ENCODE results near the gene KIAA0408. TPM values are rescaled to one million over a fixed set of nuclear protein-coding genes. Genes with fewer than 3 reads are reported as not detected.

Gene KIAA0408
- total RNA-seq (2014; rRNA removed; shearing (Covaris generic)): 2.5 and 2.6 TPM in 2 replicates

DNA sequence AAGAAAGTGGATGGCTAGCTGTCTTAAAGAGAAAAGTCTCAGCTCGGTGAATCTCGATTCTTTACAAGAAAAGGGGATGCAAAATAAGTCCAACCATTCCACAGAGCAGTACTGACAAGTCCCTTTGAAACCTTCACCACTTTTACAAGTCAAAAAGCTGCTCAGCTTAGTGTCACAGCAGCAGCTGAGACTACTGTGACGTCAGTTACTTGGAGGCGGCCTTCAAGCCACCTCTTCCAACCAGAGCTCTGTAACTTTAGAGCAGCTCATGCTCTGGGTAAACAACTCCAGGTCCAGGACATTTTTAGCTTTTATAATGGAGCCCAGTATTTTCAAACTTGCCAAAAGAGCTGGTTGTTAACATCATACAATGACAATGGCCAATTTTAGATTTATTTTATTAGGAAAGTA, at the start of gene KIAA0408:
Gene KIAA0408 (minus strand): TSS at position 159 of the 411 bp plus-strand sequence. CDS start 5,408 bp downstream, outside the sequence.
- DNase-seq (ENCODE audit: low read depth): peak; percentile 65

DNA sequence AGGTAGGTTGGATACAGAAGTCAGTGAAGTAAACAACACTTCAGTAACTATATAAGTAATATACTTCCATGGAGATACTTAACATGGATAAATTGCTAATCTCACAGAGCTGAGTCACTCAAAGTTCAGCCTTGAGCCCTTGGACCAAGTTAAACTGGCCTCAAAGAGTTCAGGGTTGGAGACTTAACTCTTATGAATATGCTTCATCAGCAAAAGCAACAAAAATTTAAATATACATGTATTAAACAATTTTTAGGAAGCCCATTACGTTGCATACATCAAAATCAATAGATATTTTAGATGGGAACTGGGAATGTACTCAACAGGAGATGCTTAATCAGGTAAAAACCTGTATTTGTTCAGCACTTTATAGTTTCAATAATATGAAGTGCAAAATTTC, 47.7 kb upstream of the KIAA0408 start:
- DNase-seq (ENCODE audit: low read depth): no peak

DNA sequence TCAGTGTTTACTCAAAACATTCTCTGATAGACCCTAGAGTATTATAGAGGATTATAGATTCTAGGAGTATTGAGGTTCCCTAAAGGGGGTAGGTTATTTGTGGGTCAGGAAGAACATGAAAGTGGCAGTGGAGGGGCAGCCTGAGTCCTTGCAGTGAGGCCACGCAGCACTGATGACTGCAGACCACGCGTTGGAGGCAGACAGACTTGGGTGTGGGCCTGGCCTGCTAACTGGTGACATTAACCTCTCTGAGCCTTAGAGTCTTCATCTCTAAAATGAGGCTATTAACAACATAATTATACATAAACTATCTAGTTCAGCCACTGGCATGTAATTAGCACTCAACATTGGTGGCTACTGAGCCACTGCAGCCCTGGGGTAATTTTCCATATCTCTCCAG, 43.8 kb upstream of the KIAA0408 start:
- DNase-seq (ENCODE audit: low read depth): no peak

DNA sequence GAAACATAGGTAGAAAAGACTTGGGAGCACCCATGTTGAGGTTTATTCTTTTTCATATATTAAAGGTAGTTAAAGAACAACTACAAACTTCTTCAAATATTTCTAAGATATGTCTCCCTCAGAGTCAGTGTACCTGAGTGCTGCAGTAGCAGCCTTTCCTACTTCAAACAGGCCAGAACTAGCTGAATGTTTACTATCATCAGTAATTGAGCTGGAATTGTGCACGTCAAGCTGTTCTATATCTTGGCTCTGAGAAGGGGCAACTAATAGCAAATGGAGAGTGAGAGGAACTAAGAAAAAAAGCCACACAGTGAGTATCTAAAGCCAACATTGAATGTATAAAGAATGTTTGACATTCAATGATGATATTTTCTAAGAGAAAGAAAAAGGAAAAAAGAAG, 38.2 kb upstream of the KIAA0408 start:
- DNase-seq (ENCODE audit: low read depth): no peak

DNA sequence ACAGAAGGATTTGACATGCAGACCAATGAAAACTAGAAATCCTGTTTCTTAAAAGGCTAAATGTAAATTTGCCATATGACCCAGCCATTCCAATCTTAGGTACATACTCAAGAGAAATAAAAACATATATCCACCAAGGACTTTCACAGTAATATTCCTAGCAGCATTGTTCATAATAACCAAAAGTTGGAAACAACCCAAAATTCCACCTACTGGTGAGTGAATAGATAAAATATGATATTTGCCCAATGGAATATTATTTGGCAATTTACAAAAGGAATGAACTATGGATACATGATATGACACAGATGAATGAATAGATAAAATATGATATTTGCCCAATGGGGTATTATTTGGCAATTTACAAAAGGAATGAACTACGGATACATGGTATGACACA, 37.3 kb upstream of the KIAA0408 start:
- DNase-seq (ENCODE audit: low read depth): no peak

DNA sequence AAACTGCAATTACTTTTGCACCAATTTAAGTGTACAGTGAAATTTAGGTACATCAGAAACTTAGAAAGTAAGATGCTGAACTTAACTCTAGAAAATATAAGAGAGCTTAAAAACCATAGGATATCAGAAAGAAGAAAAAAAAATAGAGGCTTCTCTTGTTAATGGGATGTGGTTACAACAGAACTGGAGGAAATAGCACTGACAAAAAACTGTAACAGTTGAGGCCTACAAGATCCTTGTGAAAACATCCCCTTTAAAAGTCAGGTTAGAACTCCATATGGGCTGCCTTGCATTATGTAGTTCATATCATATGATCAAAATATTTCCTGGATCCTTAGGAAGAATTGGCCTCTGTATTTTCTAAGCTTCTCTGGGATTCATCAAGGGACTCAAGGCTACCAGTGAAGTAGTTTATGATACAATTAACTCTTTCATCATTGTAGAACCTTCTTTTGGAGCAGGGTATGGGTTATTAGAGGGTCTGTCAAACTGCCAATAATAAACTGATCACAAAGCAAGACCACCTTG, 35.1 kb upstream of the KIAA0408 start:
- DNase-seq (ENCODE audit: low read depth): no peak

DNA sequence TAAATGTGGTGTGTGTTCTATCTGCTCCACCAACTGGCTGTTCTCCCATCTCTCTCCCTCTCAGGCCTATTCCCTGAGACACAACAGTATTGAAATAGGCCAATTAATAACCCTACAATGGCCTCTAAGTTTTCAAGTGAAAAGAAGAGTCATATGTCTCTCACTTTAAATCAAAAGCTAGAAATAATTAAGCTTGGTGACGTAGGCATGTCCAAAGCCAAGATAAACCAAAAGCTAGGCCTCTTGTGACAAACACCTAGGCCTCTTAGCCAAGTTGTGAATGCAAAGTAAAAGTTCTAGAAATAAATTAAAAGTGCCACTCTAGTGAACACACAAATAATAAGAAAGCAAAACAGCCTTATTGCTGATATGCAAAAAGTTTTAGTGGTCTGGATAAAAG, 30.1 kb upstream of the KIAA0408 start:
- no peak for DNase-seq (ENCODE audit: low read depth)

DNA sequence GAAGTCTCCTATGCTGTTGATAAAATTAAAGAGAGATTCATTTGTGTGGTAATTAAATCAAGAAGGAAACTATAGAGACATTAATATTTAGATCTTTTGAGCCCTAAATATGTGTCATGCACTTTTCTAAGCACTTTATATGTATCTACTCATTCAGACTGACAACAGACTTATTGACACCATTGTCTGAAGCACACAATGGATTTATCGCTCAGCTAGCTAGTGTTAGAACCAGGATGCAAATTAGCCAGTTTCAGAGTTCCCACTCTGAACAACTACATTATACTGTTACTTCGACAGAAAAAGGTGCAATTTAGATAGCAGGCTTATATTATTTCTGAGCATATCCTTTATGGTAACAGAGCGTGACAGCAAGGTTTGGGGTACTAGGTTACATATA, 27.7 kb upstream of the KIAA0408 start:
- DNase-seq (ENCODE audit: low read depth): no peak

DNA sequence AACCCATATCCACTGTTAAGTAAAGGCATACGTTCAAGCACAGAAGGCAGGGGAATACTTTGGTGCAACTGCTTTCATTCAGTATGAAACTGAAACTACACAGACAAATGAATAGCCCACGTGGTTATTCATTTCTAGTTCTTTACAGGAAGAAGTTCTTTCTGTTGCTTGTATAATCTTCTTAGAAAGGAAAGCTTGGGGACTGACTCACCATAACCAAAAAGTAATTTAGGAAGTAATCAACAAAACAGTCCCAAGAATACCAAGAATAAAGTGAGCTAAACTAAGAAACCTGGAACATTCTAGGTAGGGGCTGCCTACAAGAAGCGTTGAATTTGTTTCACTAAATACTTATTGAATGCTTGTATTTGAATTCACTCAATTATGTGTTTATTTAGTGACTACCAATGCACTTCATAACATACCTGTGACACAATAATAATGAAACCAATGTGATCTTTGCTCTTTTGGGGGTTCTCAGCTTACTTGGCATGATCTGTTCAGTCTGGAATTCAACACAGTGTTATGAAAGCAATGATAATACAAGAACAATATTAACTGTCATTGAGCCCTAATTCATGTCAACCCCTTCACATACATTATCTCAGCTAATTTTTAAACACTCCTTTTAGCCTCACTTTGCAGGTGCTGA, 25.1 kb upstream of the KIAA0408 start:
- DNase-seq (ENCODE audit: low read depth): peak; percentile 68

DNA sequence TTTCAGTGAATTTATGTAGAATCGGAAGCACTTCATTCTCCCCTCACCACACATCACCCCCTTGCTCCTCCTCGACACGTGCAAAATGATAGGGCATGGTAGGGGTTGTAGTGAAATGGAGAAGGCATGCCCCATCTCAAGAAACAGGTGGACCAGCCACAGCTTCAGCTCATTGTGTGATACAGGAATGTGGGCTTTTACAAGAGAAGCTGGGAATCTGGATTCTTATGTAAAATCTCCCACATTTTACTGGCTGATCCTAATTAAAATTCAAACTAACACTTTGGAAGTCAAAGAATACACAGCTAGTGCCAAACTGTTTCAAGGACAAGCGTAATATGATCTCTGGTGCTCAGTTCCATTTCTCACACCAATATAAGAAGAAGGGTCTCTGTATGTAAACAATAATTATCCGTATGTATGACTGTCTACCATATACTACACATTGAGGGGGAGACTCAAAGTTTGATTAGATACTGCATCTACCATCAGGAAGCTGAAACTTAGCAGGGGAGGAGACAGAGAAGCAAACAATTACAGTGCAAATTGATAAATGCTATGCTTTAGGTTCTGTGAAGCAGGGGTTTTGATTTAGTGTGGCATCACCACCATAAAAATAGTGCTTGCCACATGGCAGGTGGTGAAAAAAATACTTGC, 24.3 kb upstream of the KIAA0408 start:
- no peak for DNase-seq (ENCODE audit: low read depth)

DNA sequence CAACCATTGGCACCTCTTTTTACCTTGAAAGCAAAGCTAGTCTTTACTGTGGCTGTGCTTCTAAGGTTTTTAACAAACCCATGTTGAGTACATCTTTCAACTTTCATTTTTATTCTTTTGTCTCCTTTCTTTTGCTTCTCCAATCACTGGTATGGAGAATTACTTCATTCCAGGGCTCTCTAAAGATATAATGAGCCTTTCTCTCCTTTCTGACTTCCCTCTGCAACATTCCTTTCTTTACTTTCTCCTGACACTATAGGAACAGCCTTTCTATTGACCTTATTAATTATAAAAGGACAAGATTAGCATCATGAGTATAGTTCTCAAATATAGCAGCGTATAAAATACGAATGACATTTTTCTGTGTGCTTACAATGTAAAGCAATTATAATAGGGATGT, 23.1 kb upstream of the KIAA0408 start:
- DNase-seq (ENCODE audit: low read depth): no peak

DNA sequence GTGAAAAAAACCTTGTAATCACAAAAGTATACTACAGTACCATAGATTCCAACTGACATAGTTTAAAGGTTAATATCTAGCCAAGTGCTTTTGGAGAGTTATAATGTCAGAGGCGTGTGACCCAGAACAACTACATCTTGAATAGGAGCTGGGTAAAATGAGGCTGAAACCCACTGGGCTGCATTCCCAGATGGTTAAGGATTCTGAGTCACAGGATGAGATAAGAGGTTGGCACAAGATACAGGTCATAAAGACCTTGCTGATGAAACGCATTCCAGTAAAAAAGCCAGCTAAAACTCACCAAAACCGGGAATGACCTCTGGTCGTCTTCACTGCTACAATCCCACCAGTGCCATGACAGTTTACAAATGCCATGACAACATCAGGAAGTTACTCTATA, 22.4 kb upstream of the KIAA0408 start:
- peak; percentile 90 for DNase-seq (ENCODE audit: low read depth)

DNA sequence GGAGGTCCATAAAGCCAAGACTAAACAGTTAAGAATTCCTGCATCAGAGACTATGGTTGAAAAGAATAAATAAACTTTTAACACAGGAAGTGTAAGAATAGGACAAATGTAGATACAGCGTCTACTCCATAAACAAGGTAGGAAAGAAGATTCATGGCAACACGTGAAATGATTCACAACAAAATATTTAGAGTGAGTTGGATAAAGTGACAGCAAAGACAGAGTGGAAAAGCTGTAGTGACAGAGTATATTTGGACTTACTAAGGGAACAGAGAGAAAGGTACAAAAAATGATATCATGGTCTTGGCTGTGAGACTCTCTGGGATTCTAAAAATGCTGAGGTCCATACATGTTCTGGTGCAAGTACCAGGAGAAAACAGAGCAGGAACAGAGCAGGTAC, 21.9 kb upstream of the KIAA0408 start:
- no peak for DNase-seq (ENCODE audit: low read depth)

DNA sequence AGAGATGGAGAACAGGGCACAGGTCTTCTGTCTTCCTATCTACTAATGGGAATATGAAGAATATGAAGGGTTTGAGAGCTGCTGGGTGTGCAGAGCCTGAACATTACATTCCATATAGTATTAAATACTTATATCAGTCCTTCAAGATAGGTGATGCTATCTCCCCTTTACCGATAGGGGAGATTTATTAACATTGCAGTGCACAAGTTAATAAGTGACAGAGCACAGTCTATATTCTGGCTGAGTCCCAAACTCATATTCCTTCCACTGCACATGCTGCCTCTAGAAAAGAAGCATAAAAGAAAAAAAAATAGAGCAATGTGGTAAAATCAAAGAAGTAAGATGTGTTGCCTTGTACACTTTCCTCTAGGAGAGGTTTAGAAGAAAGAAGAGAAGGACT, 18.5 kb upstream of the KIAA0408 start:
- DNase-seq (ENCODE audit: low read depth): no peak

DNA sequence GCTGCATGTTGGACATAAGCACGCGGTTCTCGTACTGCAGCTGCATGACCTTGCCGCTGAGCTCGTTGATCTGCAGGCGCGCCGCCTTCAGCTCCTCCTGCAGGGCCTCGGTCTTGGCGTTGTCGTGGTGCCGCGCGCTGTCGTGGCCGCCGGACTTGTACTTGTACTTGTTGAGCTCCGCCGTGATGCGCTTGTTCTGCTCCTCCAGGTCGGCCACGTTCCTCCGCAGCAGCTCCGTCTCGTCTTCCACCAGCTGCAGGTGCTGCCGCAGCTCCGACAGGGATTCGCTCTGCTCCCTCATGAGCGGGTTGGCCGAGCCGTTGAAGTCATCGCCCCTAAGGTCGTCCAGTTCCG, 16.6 kb upstream of the KIAA0408 start:
- no peak for DNase-seq (ENCODE audit: low read depth)

DNA sequence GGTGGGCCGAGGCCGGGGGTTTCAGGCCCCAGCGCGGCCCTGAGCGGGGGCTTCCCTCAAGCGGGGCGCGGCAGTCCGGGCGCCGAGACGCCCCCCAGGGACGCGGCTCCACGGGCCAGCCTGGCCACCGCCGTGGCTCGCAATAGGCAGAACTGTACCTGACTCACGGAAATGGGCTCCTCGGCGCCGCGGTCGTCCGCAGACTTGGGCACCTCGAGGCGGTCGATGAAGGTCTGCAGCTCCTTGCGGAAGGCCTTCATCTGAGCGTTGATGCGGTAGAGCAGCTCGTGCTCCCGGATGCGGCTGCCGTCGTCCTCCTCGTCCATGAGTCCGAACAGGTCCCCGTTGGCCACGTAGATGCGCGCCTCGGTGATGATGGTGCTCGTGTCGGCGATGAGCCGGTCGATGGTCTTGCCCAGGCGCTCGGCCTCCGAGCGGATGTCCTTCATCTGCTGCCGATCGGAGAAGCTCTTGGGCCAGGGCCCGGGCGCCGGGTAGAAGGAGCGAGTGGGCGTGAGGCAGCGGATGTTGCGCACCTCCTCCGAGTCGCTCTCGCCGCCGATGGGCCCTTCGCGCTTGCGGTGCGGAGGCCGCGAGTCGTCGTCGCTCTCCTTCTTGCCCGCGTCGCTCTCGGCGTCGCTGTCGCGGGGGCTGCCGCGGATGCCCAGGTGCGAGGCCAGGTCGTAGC, 16.1 kb upstream of the KIAA0408 start:
- DNase-seq (ENCODE audit: low read depth): no peak

DNA sequence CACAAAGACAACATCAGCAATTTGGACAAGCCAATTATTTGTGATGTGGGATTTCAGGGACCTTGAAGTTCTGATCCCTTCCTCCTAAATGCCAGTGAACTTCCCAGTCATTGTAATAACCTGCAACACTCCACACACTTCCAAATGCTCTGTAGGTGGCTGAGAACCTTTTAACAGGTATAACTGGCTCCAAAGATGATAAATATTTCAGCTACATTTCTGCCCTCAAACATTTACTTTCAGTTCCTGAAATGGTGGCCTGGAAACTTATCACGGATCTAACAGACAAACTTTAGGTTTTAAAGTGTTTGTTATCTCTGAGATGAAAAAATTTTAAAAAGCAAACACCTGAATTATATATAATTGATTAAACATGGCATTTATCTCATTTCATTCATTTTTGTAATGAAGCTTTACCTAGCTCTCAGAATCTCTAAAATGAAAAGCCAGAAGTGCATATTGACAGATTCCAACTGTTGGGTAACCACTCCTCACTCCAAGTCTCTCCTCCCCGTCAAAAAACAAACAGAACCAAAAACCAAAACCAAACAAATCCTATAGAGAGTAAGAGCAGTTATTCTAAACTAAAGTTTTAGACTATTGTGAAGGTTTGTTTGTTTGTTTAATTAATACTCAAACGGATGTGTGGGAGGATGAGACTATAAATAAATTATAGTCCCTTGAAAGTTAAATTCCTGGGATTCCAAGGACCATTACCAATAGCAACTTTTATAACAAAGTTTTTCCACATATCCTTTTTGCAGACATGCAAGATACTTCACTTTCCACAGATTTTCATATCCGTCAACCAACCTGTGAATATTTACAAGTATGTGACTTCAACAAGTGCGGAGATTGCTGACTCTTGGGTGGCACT, 12.4 kb upstream of the KIAA0408 start:
- DNase-seq (ENCODE audit: low read depth): no peak

DNA sequence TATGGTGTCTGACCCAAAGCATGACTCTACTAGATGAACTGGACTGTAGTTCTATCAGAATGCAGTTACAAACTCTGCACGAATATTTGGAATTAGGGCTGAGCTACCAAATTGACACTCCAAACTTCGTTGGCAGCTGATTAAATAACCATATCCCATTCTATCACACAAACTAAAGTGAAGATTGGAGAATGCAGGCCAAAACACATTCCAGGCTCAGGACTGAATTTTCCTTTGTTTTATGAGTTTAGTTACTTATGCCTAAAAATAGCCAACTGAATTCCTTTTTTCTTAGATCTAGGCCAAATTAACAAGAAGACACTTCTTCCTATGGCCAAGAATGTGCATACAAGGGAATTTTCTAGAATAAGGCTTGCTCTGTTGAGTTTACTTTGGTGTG, 9.7 kb upstream of the KIAA0408 start:
- no peak for DNase-seq (ENCODE audit: low read depth)

DNA sequence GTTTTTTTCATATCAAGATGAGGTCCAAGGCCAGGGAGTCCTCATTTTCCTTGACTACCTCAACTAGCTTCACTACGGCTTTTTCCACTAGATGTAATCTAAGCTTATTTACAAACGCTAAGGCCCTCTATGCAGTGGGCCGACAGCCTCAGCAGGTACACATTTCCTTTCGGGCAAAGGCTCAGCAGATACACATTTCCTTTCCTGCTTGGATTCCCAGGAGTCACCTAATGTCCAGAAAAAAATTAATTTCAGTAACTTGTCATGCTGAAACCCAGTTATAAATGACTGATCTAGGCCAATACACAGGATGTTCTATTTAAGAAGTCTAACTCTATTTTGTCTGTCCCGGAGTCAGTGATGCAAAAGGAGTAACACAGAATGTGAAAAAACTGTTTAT, 7.2 kb upstream of the KIAA0408 start:
- no peak for DNase-seq (ENCODE audit: low read depth)

DNA sequence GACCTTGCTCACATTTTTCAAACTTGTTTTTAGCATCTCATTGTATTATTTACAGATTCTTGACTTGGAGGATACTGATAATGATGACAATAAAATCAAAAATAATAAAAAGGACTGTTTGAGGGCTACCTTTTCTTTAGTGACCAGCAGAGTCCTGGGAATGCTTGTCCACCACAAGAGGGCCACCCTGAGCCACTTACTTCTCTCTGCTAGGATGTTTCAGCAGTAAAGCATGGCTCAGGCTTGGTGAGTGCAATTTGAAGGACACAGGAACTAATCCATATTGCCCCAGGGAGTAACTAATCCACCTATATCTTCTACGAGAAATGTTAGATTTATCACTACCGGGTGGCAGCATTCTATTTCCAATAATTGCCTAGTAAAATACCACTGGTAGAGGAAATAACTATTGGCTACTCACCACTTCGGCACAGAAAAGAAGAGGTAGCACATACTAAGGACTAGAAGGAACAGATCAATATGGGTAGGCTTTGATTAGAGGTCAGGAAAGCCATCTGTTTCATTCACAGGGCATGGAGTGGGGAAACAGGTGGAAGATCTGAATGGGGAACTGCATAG, 5.8 kb upstream of the KIAA0408 start:
- peak; percentile 63 for DNase-seq (ENCODE audit: low read depth)

DNA sequence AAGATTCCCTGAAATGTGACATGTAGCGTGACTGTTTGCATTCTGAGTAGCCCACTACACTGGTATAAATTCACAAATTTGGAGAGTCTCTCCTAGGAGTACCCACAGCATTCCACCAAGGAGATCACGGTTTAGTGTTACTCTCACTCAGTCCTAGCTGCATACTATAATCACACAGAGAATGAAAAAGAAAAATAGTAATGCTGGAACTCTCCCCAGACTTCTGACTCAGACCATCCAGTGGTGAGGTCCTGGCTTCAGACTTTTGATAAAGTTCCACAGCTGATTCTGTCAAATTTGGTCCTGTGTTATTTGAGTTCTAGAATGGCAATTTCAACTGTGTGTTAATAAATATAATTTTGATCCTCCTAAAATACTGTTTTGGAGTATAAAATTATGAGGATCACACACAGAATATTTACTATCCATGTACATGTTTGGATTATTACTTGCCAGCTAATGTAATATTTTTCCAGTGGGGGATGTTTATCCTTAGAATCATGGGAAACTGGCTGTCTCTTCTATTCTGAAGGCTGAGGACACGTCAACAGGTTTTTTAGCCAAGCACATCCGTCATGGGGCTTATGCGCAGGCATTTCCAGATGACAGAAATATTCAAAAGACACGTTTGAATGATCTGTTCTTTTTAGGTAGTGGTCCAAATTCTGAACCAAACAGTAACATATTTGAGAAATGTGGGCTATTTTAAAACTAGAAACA, 5.1 kb upstream of the KIAA0408 start:
- peak; percentile 18 for DNase-seq (ENCODE audit: low read depth)

Data from RPMI7951 (cell line).